ENCODE measurements around the gene POU2AF1.

POU2AF1 gene

DNA sequence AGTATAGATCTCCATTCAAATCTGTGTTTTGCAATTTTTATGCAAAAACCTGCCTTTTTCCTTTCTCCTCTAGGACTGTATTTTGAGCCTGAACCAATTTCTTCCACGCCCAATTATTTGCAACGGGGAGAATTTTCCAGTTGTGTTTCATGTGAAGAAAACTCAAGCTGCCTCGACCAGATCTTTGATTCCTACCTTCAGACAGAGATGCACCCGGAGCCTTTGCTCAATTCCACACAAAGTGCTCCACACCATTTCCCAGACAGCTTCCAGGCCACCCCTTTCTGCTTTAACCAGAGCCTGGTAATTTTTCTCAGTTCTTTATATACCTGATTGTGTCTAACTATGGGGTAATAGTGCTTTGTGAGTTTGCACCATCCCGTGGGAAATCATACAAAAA, 72.8 kb downstream of the POU2AF1 start:
- no peak for DNase-seq (ENCODE audit: low read depth)
- in situ Hi-C loops (cut with HindIII; ENCODE audit: low sequenced_read_pairs) = no loop called here
- TF ChIP-seq, protein P1, sequence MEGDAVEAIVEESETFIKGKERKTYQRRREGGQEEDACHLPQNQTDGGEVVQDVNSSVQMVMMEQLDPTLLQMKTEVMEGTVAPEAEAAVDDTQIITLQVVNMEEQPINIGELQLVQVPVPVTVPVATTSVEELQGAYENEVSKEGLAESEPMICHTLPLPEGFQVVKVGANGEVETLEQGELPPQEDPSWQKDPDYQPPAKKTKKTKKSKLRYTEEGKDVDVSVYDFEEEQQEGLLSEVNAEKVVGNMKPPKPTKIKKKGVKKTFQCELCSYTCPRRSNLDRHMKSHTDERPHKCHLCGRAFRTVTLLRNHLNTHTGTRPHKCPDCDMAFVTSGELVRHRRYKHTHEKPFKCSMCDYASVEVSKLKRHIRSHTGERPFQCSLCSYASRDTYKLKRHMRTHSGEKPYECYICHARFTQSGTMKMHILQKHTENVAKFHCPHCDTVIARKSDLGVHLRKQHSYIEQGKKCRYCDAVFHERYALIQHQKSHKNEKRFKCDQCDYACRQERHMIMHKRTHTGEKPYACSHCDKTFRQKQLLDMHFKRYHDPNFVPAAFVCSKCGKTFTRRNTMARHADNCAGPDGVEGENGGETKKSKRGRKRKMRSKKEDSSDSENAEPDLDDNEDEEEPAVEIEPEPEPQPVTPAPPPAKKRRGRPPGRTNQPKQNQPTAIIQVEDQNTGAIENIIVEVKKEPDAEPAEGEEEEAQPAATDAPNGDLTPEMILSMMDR (IDR thresholded peaks at IDR 0.05; ENCODE audit: low read depth, low read length, missing control alignments) = no peak
- no peak overlapping the region for H3K4me3 ChIP-seq (ENCODE audit: low read depth, low read length)

GRCh38 chr11:111305876-111306275, 73.2 kb downstream of the POU2AF1 start:
- in situ Hi-C loops (cut with HindIII; ENCODE audit: low sequenced_read_pairs) = no loop called here
- no peak for DNase-seq (ENCODE audit: low read depth)
- TF ChIP-seq, protein P1 (IDR thresholded peaks at IDR 0.05; ENCODE audit: low read depth, low read length, missing control alignments) = no peak
- H3K4me3 ChIP-seq (ENCODE audit: low read depth, low read length) = no peak overlapping the region

- in situ Hi-C loops (cut with HindIII; ENCODE audit: low sequenced_read_pairs) = no loop called here
- TF ChIP-seq, protein P1 (IDR thresholded peaks at IDR 0.05; ENCODE audit: low read depth, low read length, missing control alignments) = no peak
- no peak for DNase-seq (ENCODE audit: low read depth)
- no peak overlapping the region for H3K4me3 ChIP-seq (ENCODE audit: low read depth, low read length)
Measured at GRCh38 chr11:111305162-111305802, 73.8 kb downstream of the POU2AF1 start.

GRCh38 chr11:111303461-111303860, 75.6 kb downstream of the POU2AF1 start:
- TF ChIP-seq, protein P1 (IDR thresholded peaks at IDR 0.05; ENCODE audit: low read depth, low read length, missing control alignments) = no peak
- H3K4me3 ChIP-seq (ENCODE audit: low read depth, low read length) = no peak overlapping the region
- DNase-seq (ENCODE audit: low read depth) = no peak
- in situ Hi-C loops (cut with HindIII; ENCODE audit: low sequenced_read_pairs) = no loop called here

- TF ChIP-seq, protein P1 (IDR thresholded peaks at IDR 0.05; ENCODE audit: low read depth, low read length, missing control alignments) = no peak
- DNase-seq (ENCODE audit: low read depth) = no peak
- no peak overlapping the region for H3K4me3 ChIP-seq (ENCODE audit: low read depth, low read length)
- in situ Hi-C loops (cut with HindIII; ENCODE audit: low sequenced_read_pairs) = no loop called here
Measured at GRCh38 chr11:111302298-111302697, 76.8 kb downstream of the POU2AF1 start.

Data from astrocyte of the cerebellum (primary cell).